Esophagus muscularis mucosa (tissue), 4 donors: ENCODE data around the gene CT45A9. TPM values are rescaled to one million over a fixed set of nuclear protein-coding genes. Genes with fewer than 3 reads are reported as not detected.

Experiments used
- total RNA-seq, 4 donors: library from RNA; depleted of rRNA; stranded (reverse); fragments of >200 nt; gene quantifications; one replicate each; pipeline versions ENCODE4 v1.1.0 to v1.2.1, GENCODE V29; 2016

Gene CT45A9
- total RNA-seq, 4 donors from 2014 or later, result not detected

Other genes starting within 250 kb of the CT45A9 start
- gene CT45A1, start 158.2 kb downstream of the CT45A9 start, total RNA-seq, result not detected
- not detected for gene CT45A3, start 103.6 kb downstream of the CT45A9 start, total RNA-seq
- not detected for gene CT45A5, start 86.3 kb downstream of the CT45A9 start, total RNA-seq
- not detected for gene CT45A6, start 69.0 kb downstream of the CT45A9 start, total RNA-seq
- not detected for gene CT45A2, start 51.8 kb downstream of the CT45A9 start, total RNA-seq
- gene CT45A7, start 34.5 kb downstream of the CT45A9 start, total RNA-seq, result not detected
- gene CT45A8, start 17.3 kb downstream of the CT45A9 start, total RNA-seq, result not detected
- not detected for gene CT45A10, start 21.6 kb upstream of the CT45A9 start, total RNA-seq
- not detected for gene SAGE1, start 21.9 kb upstream of the CT45A9 start, total RNA-seq
- gene MMGT1, start 102.2 kb upstream of the CT45A9 start, total RNA-seq, result 10 to 100 TPM; 29.0 to 37.8 (median 35.3) TPM
- 10 to 100 TPM; 12.9 to 17.4 (median 13.7) TPM for gene SLC9A6, start 113.6 kb upstream of the CT45A9 start, total RNA-seq